ENCODE data around the gene ZC3H15.

- no peak for TF ChIP-seq MAX (CRISPR knock-in tag; IDR thresholded peaks at IDR 0.05)
- TF ChIP-seq E2F4 (CRISPR knock-in tag; IDR thresholded peaks at IDR 0.05; ENCODE audit: borderline replicate concordance, low read depth) = no peak
- no peak for TF ChIP-seq RELA (CRISPR knock-in tag; IDR thresholded peaks at IDR 0.05; ENCODE audit: borderline replicate concordance)
- TF ChIP-seq HMGXB4 (CRISPR knock-in tag; IDR thresholded peaks at IDR 0.05) = no peak
- TF ChIP-seq CREM (CRISPR knock-in tag; IDR thresholded peaks at IDR 0.05) = no peak
- no peak for TF ChIP-seq ZBTB43 (CRISPR knock-in tag; IDR thresholded peaks at IDR 0.05)
- no peak for TF ChIP-seq CTCF (IDR thresholded peaks at IDR 0.05)
- no peak for TF ChIP-seq ATF1 (CRISPR knock-in tag; IDR thresholded peaks at IDR 0.05)
- no peak for TF ChIP-seq FOXP4 (CRISPR knock-in tag; IDR thresholded peaks at IDR 0.05)
- no peak for TF ChIP-seq PRDM15 (CRISPR knock-in tag; IDR thresholded peaks at IDR 0.05)
- TF ChIP-seq STAT6 (CRISPR knock-in tag; conservative IDR thresholded peaks at IDR 0.05; ENCODE audit: low read depth) = no peak
- no peak for TF ChIP-seq ATF2 (CRISPR knock-in tag; IDR thresholded peaks at IDR 0.05; ENCODE audit: borderline replicate concordance, low read depth)
- no peak for TF ChIP-seq ELF4 (CRISPR knock-in tag; IDR thresholded peaks at IDR 0.05; ENCODE audit: low read depth)
- no peak for TF ChIP-seq TCF7 (CRISPR knock-in tag; IDR thresholded peaks at IDR 0.05; ENCODE audit: low read depth)
These were observed 54.9 kb downstream of the ZC3H15 start for GRCh38 chr2:186540941-186541340.
